Gastrocnemius medialis (tissue), 4 donors: ENCODE results near the gene PRM1. TPM values are rescaled to one million over a fixed set of nuclear protein-coding genes. Genes with fewer than 3 reads are reported as not detected.

Source experiments
- ATAC-seq, 2 donors: fragments of 150-250 bp; one replicate each; pipeline ENCODE4 v1.9.1; 2016
- DNase-seq, 2 donors: peaks; one replicate each; pipeline ENCODE4 v3.0.0-alpha.2; 2019
- H3K27ac ChIP-seq, 4 donors: fragments of 200-600 bp; sonication (generic); 1 replicate in 1 of 4; 2 replicates in 3 of 4; pipeline ENCODE4 v1.5.1; 2016 to 2018; ENCODE audit warnings: mild to moderate bottlenecking in 2 of 4, moderate library complexity in 1 of 4
- H3K27me3 ChIP-seq, 3 donors: fragments of 200-600 bp; sonication (generic) in 2 of 3; 1 replicate in 1 of 3; 2 replicates in 2 of 3; pipeline versions ENCODE4 v1.5.1 to v1.6.0; 2016 to 2019; ENCODE audit warnings: mild to moderate bottlenecking in 1 of 3, moderate library complexity in 1 of 3
- H3K36me3 ChIP-seq, 2 donors: fragments of 200-600 bp; sonication (generic) in 1 of 2; one replicate each; pipeline ENCODE4 v1.5.1; 2017 to 2018
- H3K4me1 ChIP-seq, 2 donors: fragments of 200-600 bp; sonication (generic) in 1 of 2; one replicate each; pipeline ENCODE4 v1.5.1; 2016 to 2017; ENCODE audit warnings: mild to moderate bottlenecking in 2 of 2
- H3K4me3 ChIP-seq, 4 donors: fragments of 200-600 bp; sonication (generic) in 3 of 4; 1 replicate in 1 of 4; 2 replicates in 3 of 4; pipeline ENCODE4 v1.5.1; 2016 to 2019; ENCODE audit warnings: mild to moderate bottlenecking in 2 of 4
- H3K9me3 ChIP-seq, 3 donors: fragments of 200-600 bp; sonication (generic) in 2 of 3; 1 replicate in 1 of 3; 2 replicates in 2 of 3; pipeline ENCODE4 v1.5.1; 2016 to 2019
- CTCF ChIP-seq, 5 experiments: fragments of 450-650 bp in 3 of 5; fragments of 200-600 bp in 2 of 5; sonication (generic) in 2 of 5; IDR thresholded peaks in 4 of 5; conservative IDR thresholded peaks in 1 of 5; 1 replicate in 4 of 5; 2 replicates in 1 of 5; pipeline ENCODE4 v1.5.1; 2016 to 2019; ENCODE audit warnings: antibody characterized with exemption in 5 of 5, mild to moderate bottlenecking in 3 of 5, moderate library complexity in 3 of 5
- POLR2A ChIP-seq, 2 donors: fragments of 450-650 bp; IDR thresholded peaks; one replicate each; pipeline ENCODE4 v1.6.1; 2017; ENCODE audit warnings: antibody characterized with exemption in 2 of 2, mild to moderate bottlenecking in 2 of 2, moderate library complexity in 2 of 2
- in situ Hi-C, 4 donors: fragments of 200-750 bp; cut with MboI; loops; one replicate each; pipeline versions ENCODE4 v1.15.0 to v1.8.0; 2017; ENCODE audit warnings: low sequenced_read_pairs in 4 of 4
- intact Hi-C: fragments of 100-400 bp; cut with DNase I; formaldehyde crosslinking; loops from one replicate; pipeline ENCODE4 v1.15.1; 2023; ENCODE audit warnings: low total_unique reads
- total RNA-seq, 4 donors: library from RNA; depleted of rRNA; stranded (reverse); fragments of >200 nt; gene quantifications; one replicate each; pipeline versions ENCODE4 v1.1.0 to v1.2.3, GENCODE V29; 2016

Gene PRM1
- total RNA-seq, 4 donors from 2014 or later = not detected

- TF ChIP-seq POLR2A (IDR thresholded peaks at IDR 0.05) = no peak
- no peak for TF ChIP-seq CTCF (IDR thresholded peaks at IDR 0.05 in 4 of 5, conservative IDR thresholded peaks at IDR 0.05 in 1 of 5)
- Histone ChIP-seq H3K27ac (no peak overlapping the region), H3K9me3 (no peaks in the 10 kb centered on the region), H3K36me3 (no peaks in the 10 kb centered on the region), H3K4me1 (no peaks in the 10 kb centered on the region), H3K27me3 (no peaks in the 10 kb centered on the region), H3K4me3 (no peak overlapping the region)
- DNase-seq (no peak), ATAC-seq (no peak)
- intact Hi-C loops (no loop called here), in situ Hi-C loops (no loop called here)
Observed at GRCh38 chr16:11315510-11315909, 34.4 kb upstream of the PRM1 start.

GRCh38 chr16:11314309-11314894, 33.3 kb upstream of the PRM1 start:
- ATAC-seq = no peak

GRCh38 chr16:11313493-11314308, 32.6 kb upstream of the PRM1 start:
- no peak for ATAC-seq
- DNase-seq = no peak
- TF ChIP-seq CTCF (IDR thresholded peaks at IDR 0.05 in 4 of 5, conservative IDR thresholded peaks at IDR 0.05 in 1 of 5) (no peak), POLR2A (IDR thresholded peaks at IDR 0.05) (no peak)
- intact Hi-C loops = no loop called here
- Histone ChIP-seq H3K9me3 (no peaks in the 10 kb centered on the region), H3K4me1 (no peaks in the 10 kb centered on the region), H3K27ac (no peak overlapping the region), H3K27me3 (no peaks in the 10 kb centered on the region), H3K4me3 (no peak overlapping the region), H3K36me3 (no peaks in the 10 kb centered on the region)
- in situ Hi-C loops = no loop called here

More at GRCh38 chr16:11314309-11314894, 33.3 kb upstream of the PRM1 start:
- no peaks in the 10 kb centered on the region for H3K4me1 ChIP-seq
- no peak for DNase-seq
- in situ Hi-C loops = no loop called here
- intact Hi-C loops = no loop called here
- H3K9me3 ChIP-seq = no peaks in the 10 kb centered on the region
- H3K27ac ChIP-seq = no peak overlapping the region
- no peaks in the 10 kb centered on the region for H3K27me3 ChIP-seq
- H3K36me3 ChIP-seq = no peaks in the 10 kb centered on the region
- no peak overlapping the region for H3K4me3 ChIP-seq
- no peak for TF ChIP-seq POLR2A (IDR thresholded peaks at IDR 0.05)
- no peak for TF ChIP-seq CTCF (IDR thresholded peaks at IDR 0.05 in 4 of 5, conservative IDR thresholded peaks at IDR 0.05 in 1 of 5)

- intact Hi-C loops = no loop called here
- Histone ChIP-seq H3K4me1 (no peaks in the 10 kb centered on the region), H3K27ac (no peak overlapping the region), H3K4me3 (no peak overlapping the region), H3K36me3 (no peaks in the 10 kb centered on the region), H3K9me3 (no peaks in the 10 kb centered on the region), H3K27me3 (no peaks in the 10 kb centered on the region)
- in situ Hi-C loops = no loop called here
- TF ChIP-seq POLR2A (IDR thresholded peaks at IDR 0.05) (no peak), CTCF (IDR thresholded peaks at IDR 0.05 in 4 of 5, conservative IDR thresholded peaks at IDR 0.05 in 1 of 5) (no peak)
- ATAC-seq = no peak
- no peak for DNase-seq
Observed at GRCh38 chr16:11312718-11313492, 31.8 kb upstream of the PRM1 start.
